Measurements from ENCODE around the gene NDUFS8.

DNA sequence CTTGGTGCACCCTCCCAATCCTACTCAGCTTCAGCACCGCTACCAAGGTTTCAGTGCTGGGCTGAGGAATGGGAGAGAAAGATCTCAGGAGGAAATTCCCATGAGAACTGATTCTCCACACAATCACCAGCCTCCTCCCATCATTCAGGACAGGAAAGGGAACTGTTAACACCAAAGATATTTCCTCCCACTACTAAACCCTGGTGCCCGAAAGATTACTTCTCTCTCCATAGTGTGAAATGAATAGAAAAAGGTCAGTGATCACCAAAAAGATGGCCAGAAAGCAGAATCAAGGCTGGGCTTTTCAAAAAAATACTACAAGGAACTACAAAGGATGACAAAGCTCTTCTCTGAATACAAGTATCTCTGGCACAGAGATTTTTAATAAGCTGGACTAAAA is 34.4 kb downstream of the NDUFS8 start:
- TF ChIP-seq, protein P1, sequence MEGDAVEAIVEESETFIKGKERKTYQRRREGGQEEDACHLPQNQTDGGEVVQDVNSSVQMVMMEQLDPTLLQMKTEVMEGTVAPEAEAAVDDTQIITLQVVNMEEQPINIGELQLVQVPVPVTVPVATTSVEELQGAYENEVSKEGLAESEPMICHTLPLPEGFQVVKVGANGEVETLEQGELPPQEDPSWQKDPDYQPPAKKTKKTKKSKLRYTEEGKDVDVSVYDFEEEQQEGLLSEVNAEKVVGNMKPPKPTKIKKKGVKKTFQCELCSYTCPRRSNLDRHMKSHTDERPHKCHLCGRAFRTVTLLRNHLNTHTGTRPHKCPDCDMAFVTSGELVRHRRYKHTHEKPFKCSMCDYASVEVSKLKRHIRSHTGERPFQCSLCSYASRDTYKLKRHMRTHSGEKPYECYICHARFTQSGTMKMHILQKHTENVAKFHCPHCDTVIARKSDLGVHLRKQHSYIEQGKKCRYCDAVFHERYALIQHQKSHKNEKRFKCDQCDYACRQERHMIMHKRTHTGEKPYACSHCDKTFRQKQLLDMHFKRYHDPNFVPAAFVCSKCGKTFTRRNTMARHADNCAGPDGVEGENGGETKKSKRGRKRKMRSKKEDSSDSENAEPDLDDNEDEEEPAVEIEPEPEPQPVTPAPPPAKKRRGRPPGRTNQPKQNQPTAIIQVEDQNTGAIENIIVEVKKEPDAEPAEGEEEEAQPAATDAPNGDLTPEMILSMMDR (IDR thresholded peaks at IDR 0.05): no peak
- TF ChIP-seq POLR2A (IDR thresholded peaks at IDR 0.05): no peak

All from testis (tissue), 2 donors.